GM20431 (cell line): Measurements from ENCODE around the gene ENTHD1.

ENCODE experiments used
- in situ Hi-C: fragments of 300-500 bp; cut with MseI, MboI; formaldehyde crosslinking; loops from one replicate; pipeline ENCODE4 v1.15.0; 2020; ENCODE audit warnings: low sequenced_read_pairs; ENCODE audit not compliant: unreplicated experiment

Gene ENTHD1

GRCh38 chr22:39893526-39893925 lies at the start of gene ENTHD1:
TSS of gene ENTHD1 (minus strand) at chr22:39893760. CDS start at chr22:39887748, 6,012 bp downstream.
- in situ Hi-C loops = no loop called here

GRCh38 chr22:39943337-39943736 lies 49.8 kb upstream of the ENTHD1 start:
- in situ Hi-C loops = no loop called here

- in situ Hi-C loops = no loop called here
Measured at GRCh38 chr22:39942439-39943230, 49.1 kb upstream of the ENTHD1 start.

GRCh38 chr22:39941601-39942000 lies 48.0 kb upstream of the ENTHD1 start:
- in situ Hi-C loops = no loop called here

GRCh38 chr22:39940757-39941305 lies 47.3 kb upstream of the ENTHD1 start:
- in situ Hi-C loops = no loop called here

GRCh38 chr22:39939830-39940229 lies 46.3 kb upstream of the ENTHD1 start:
- in situ Hi-C loops = no loop called here

- in situ Hi-C loops = no loop called here
Measured at GRCh38 chr22:39938509-39939111, 45.0 kb upstream of the ENTHD1 start.

GRCh38 chr22:39937906-39938305 lies 44.3 kb upstream of the ENTHD1 start:
- in situ Hi-C loops = no loop called here

GRCh38 chr22:39936523-39937145 lies 43.1 kb upstream of the ENTHD1 start:
- in situ Hi-C loops = no loop called here

- in situ Hi-C loops = no loop called here
Measured at GRCh38 chr22:39935612-39936011, 42.1 kb upstream of the ENTHD1 start.

GRCh38 chr22:39935116-39935515 lies 41.6 kb upstream of the ENTHD1 start:
- in situ Hi-C loops = no loop called here

- in situ Hi-C loops = no loop called here
Measured at GRCh38 chr22:39933741-39934140, 40.2 kb upstream of the ENTHD1 start.

GRCh38 chr22:39932918-39933649 lies 39.5 kb upstream of the ENTHD1 start:
- in situ Hi-C loops = no loop called here

GRCh38 chr22:39932166-39932565 lies 38.6 kb upstream of the ENTHD1 start:
- in situ Hi-C loops = no loop called here

- in situ Hi-C loops = no loop called here
Measured at GRCh38 chr22:39931251-39931650, 37.7 kb upstream of the ENTHD1 start.

GRCh38 chr22:39928536-39929520 lies 35.3 kb upstream of the ENTHD1 start:
- in situ Hi-C loops = no loop called here

GRCh38 chr22:39927544-39927943 lies 34.0 kb upstream of the ENTHD1 start:
- in situ Hi-C loops = no loop called here

- in situ Hi-C loops = no loop called here
Measured at GRCh38 chr22:39926753-39927152, 33.2 kb upstream of the ENTHD1 start.
